K562 (cell line): ENCODE measurements around the gene SPAG9. TPM values are rescaled to one million over a fixed set of nuclear protein-coding genes. Genes with fewer than 3 reads are reported as not detected.

ENCODE experiments used
- ATAC-seq: fragments of 200-7000 bp; cut with Tn5 transposase; 3 replicates; pipeline ENCODE4 v1.9.1; 2020; ENCODE audit warnings: moderate library complexity
- BruUV-seq: library from RNA; stranded (reverse); fragments of 400-500 nt; replicated peaks from 2 replicates; lab custom pipeline; 2021; lab: Mats Ljungman, UMichigan
- CTCF ChIA-PET: fragments of 300-600 bp; formaldehyde crosslinking; extraction: SDS; loops from one replicate; lab custom pipeline; 2021; ENCODE audit warnings: low intra/inter-chr PET ratio; lab: Yijun Ruan, JAX
- POLR2A ChIA-PET: fragments of 300-600, 350-650 bp; sonication (Branson Sonifier 250); formaldehyde crosslinking; extraction: SDS; loops from one replicate; lab custom pipeline; 2021; ENCODE audit warnings: antibody characterized with exemption, inconsistent platforms; lab: Yijun Ruan, JAX
- DNase-seq, 4 experiments: peaks; one replicate each; pipeline versions ENCODE4 v3.0.0 to v3.0.0-alpha.2; 2011 to 2018; ENCODE audit warnings: low spot score in 3 of 4, mixed read lengths in 3 of 4; ENCODE audit errors: extremely low read depth in 1 of 4
- FAIRE-seq: peaks from 2 replicates; lab custom pipeline; 2011; peaks lifted over from hg19 to GRCh38; lab: Jason Lieb, UNC
- H2AFZ ChIP-seq: 2 replicates; pipeline ENCODE4 v1.6.0; 2011; ENCODE audit warnings: low read depth, low read length, control low read depth, inconsistent platforms
- H3K27ac ChIP-seq: fragments of 200-600 bp; 3 replicates; pipeline ENCODE4 v1.8.0; 2011; ENCODE audit warnings: low read depth, mild to moderate bottlenecking, control low read depth, inconsistent platforms, low read length, moderate library complexity, mixed read lengths; ENCODE audit errors: extremely low read depth
- H3K27me3 ChIP-seq, 2 experiments: fragments of 300-600 bp in 1 of 2; 2 replicates in 1 of 2; 3 replicates in 1 of 2; pipeline versions ENCODE4 v1.6.0 to v1.8.0; 2011; ENCODE audit warnings: inconsistent platforms in 2 of 2, low read length in 2 of 2, mild to moderate bottlenecking in 1 of 2, mixed read lengths in 1 of 2, moderate library complexity in 1 of 2; ENCODE audit not compliant: control insufficient read depth in 2 of 2, insufficient read depth in 2 of 2
- H3K36me3 ChIP-seq: fragments of 300-600 bp; 3 replicates; pipeline ENCODE4 v1.8.0; 2011; ENCODE audit warnings: mild to moderate bottlenecking, low read length, inconsistent platforms; ENCODE audit not compliant: control insufficient read depth, insufficient read depth
- H3K4me1 ChIP-seq, 2 experiments: fragments of 200-600 bp in 1 of 2; replicated peaks in 1 of 2; 2 replicates in 1 of 2; 3 replicates in 1 of 2; pipeline versions ENCODE4 v1.5.1 to v1.8.0; 2011; ENCODE audit warnings: inconsistent platforms in 2 of 2, low read length in 2 of 2, mild to moderate bottlenecking in 1 of 2, mixed read lengths in 1 of 2, moderate library complexity in 1 of 2; ENCODE audit not compliant: control insufficient read depth in 2 of 2, insufficient read depth in 2 of 2
- H3K4me2 ChIP-seq: 2 replicates; pipeline ENCODE4 v1.6.1; 2011; ENCODE audit warnings: low read length, control low read depth, inconsistent platforms, mixed read lengths; ENCODE audit not compliant: insufficient read depth
- H3K4me3 ChIP-seq: fragments of 200-600 bp; sonication (generic), shearing (Covaris generic); 2 replicates; pipeline ENCODE4 v1.5.1; 2016; ENCODE audit warnings: control low read depth, inconsistent platforms
- H3K79me2 ChIP-seq: fragments of 200-600 bp; 3 replicates; pipeline ENCODE4 v1.8.0; 2011; ENCODE audit warnings: low read length, inconsistent platforms; ENCODE audit not compliant: control insufficient read depth, insufficient read depth
- H3K9ac ChIP-seq, 2 experiments: 2 replicates each; pipeline versions ENCODE4 v1.6.0 to v1.6.1; 2011; ENCODE audit warnings: low read depth in 2 of 2, low read length in 2 of 2, control low read depth in 1 of 2, inconsistent platforms in 1 of 2, mild to moderate bottlenecking in 1 of 2, mixed read lengths in 1 of 2; ENCODE audit not compliant: insufficient read depth in 1 of 2
- H3K9me1 ChIP-seq: one replicate; pipeline ENCODE4 v1.6.0; 2011; ENCODE audit warnings: inconsistent platforms, mild to moderate bottlenecking, low read length, moderate library complexity; ENCODE audit not compliant: control insufficient read depth, insufficient read depth
- H3K9me3 ChIP-seq: replicated peaks from 2 replicates; pipeline ENCODE4 v1.5.1; 2011; ENCODE audit warnings: low read depth, low read length, inconsistent platforms; ENCODE audit not compliant: control insufficient read depth, insufficient read depth
- H4K20me1 ChIP-seq: replicated peaks from 2 replicates; pipeline ENCODE4 v1.6.1; 2011; ENCODE audit warnings: low read length, inconsistent platforms, mixed read lengths; ENCODE audit not compliant: control insufficient read depth, insufficient read depth
- ARID1B ChIP-seq: fragments of 450-650 bp; IDR thresholded peaks from 2 replicates; pipeline ENCODE4 v1.6.1; 2016; ENCODE audit warnings: antibody characterized with exemption, mild to moderate bottlenecking, inconsistent platforms
- CBX5 ChIP-seq: IDR thresholded peaks from 2 replicates; pipeline ENCODE4 v1.6.1; 2014; ENCODE audit warnings: low read depth, borderline replicate concordance
- COPS2 ChIP-seq: fragments of 450-650 bp; conservative IDR thresholded peaks from 2 replicates; pipeline ENCODE4 v1.6.1; 2016; ENCODE audit warnings: mild to moderate bottlenecking, moderate library complexity
- ETV1 ChIP-seq: fragments of 450-650 bp; conservative IDR thresholded peaks from 2 replicates; pipeline ENCODE4 v1.6.1; 2016; ENCODE audit warnings: missing genetic modification characterization, control low read depth, low read depth, missing compliant biosample characterization
- GATA2 ChIP-seq: sonication (generic); formaldehyde crosslinking; IDR thresholded peaks from 2 replicates; pipeline ENCODE4 v1.4.0; 2020; ENCODE audit warnings: mild to moderate bottlenecking, missing genetic modification reagents
- HMG20B ChIP-seq: fragments of 250-450 bp; sonication (Bioruptor Pico); IDR thresholded peaks from 2 replicates; pipeline ENCODE4 v1.5.0; 2021; ENCODE audit warnings: mild to moderate bottlenecking
- MEF2D ChIP-seq: conservative IDR thresholded peaks from 2 replicates; pipeline ENCODE4 v1.6.1; 2016; ENCODE audit warnings: low read depth, missing genetic modification characterization, missing compliant biosample characterization
- NCOA4 ChIP-seq: fragments of 450-650 bp; IDR thresholded peaks from 2 replicates; pipeline ENCODE4 v1.6.1; 2018; ENCODE audit warnings: mild to moderate bottlenecking; ENCODE audit not compliant: partially characterized antibody
- RCOR1 ChIP-seq, 2 experiments: IDR thresholded peaks; 2 replicates each; pipeline ENCODE4 v1.6.1; 2012; ENCODE audit warnings: low read depth in 2 of 2, low read length in 2 of 2, borderline replicate concordance in 1 of 2, improper control_type of control experiment in 1 of 2
- TBL1XR1 ChIP-seq, 2 experiments: IDR thresholded peaks; 2 replicates each; pipeline ENCODE4 v1.6.1; 2012; ENCODE audit warnings: improper control_type of control experiment in 2 of 2, low read length in 2 of 2, mild to moderate bottlenecking in 1 of 2
- TCF7 ChIP-seq: sonication (generic); IDR thresholded peaks from 2 replicates; pipeline ENCODE4 v1.6.1; 2016; ENCODE audit warnings: antibody characterized with exemption, borderline replicate concordance
- TRIM25 ChIP-seq: fragments of 450-650 bp; IDR thresholded peaks from 2 replicates; pipeline ENCODE4 v1.7.0; 2016; ENCODE audit warnings: borderline replicate concordance
- YY1 ChIP-seq, 3 experiments: IDR thresholded peaks; 2 replicates each; pipeline ENCODE4 v1.6.1; 2011; ENCODE audit warnings: low read length in 2 of 3, mild to moderate bottlenecking in 2 of 3, moderate library complexity in 2 of 3, borderline replicate concordance in 1 of 3, control low read depth in 1 of 3, low read depth in 1 of 3; ENCODE audit not compliant: insufficient read depth in 3 of 3, insufficient replicate concordance in 2 of 3, control insufficient read depth in 1 of 3, insufficient read length in 1 of 3; ENCODE audit errors: extremely low read depth in 1 of 3
- ZNF274 ChIP-seq: IDR thresholded peaks from 2 replicates; pipeline ENCODE4 v1.6.1; 2011; ENCODE audit warnings: low read depth, mild to moderate bottlenecking, low read length, moderate library complexity, borderline replicate concordance
- ZNF354B ChIP-seq: fragments of 250-450 bp; sonication (Bioruptor Pico); IDR thresholded peaks from 2 replicates; pipeline ENCODE4 v1.4.0; 2020
- ZNF696 ChIP-seq: fragments of 250-450 bp; sonication (Bioruptor Pico); conservative IDR thresholded peaks from 2 replicates; pipeline ENCODE4 v1.4.0; 2020; ENCODE audit warnings: mild to moderate bottlenecking, moderate library complexity
- ZNF707 ChIP-seq: fragments of 250-450 bp; sonication (Bioruptor Pico); conservative IDR thresholded peaks from 2 replicates; pipeline ENCODE4 v1.8.0; 2022; ENCODE audit warnings: inconsistent platforms, mild to moderate bottlenecking, moderate library complexity
- WGBS: fragments of 100-300 bp; shearing (Covaris generic); methylation state at CpG from one replicate; pipeline ENCODE4 v1.1.6; 2016; ENCODE audit warnings: low coverage, mixed read lengths; ENCODE audit not compliant: insufficient coverage; ENCODE audit errors: missing lambda C conversion rate; 5-methylcytosine and 5-hydroxymethylcytosine counted together
- in situ Hi-C: fragments of 300-500 bp; cut with MboI; formaldehyde crosslinking; loops from 4 replicates; pipeline ENCODE4 v1.15.0; 2018; ENCODE audit warnings: inconsistent platforms, mixed read lengths
- intact Hi-C: fragments of 100-400 bp; cut with micrococcal nuclease; formaldehyde crosslinking; loops from 2 replicates; pipeline ENCODE4 v1.14.2; 2022
- polyA plus RNA-seq, 8 experiments: library from polyadenylated mRNA; depleted of rRNA in 4 of 8; stranded (reverse) in 5 of 8; unstranded in 3 of 8; fragments of >200 nt; fragmentation: Nextera tagmentation in 2 of 8; fragmentation: Illumina TruSeq in 1 of 8; extraction: Ambion mirVana in 2 of 8; extraction: Trizol in 1 of 8; gene quantifications; 2 replicates each; pipeline versions ENCODE4 v1.2.1 to v1.2.3, GENCODE V29; 2011 to 2014; ENCODE audit warnings: inconsistent platforms in 1 of 8, missing spikeins in 1 of 8
- total RNA-seq, 7 experiments: library from RNA; depleted of rRNA in 6 of 7; stranded (reverse); fragments of >200 nt in 6 of 7; fragmentation: Illumina TruSeq in 2 of 7; extraction: Trizol in 2 of 7; gene quantifications; 2 replicates each; pipeline versions ENCODE4 v1.2.1 to v1.2.3, GENCODE V29; 2011 to 2021; ENCODE audit warnings: low replicate concordance in 1 of 7
- TF ChIP-seq, protein P1 (sequence below): fragments of 200-800 bp; sonication (Bioruptor generic); IDR thresholded peaks from 2 replicates; pipeline ENCODE4 v1.6.1; 2017; ENCODE audit warnings: missing genetic modification characterization, missing compliant biosample characterization

SPAG9 gene
- total and polyA plus RNA-seq, 9 of the 15 experiments (the other 6 are each of a cell fraction or from before 2014, with no cell fraction given): 12.2 to 99.2 (median 58.2) TPM

DNA sequence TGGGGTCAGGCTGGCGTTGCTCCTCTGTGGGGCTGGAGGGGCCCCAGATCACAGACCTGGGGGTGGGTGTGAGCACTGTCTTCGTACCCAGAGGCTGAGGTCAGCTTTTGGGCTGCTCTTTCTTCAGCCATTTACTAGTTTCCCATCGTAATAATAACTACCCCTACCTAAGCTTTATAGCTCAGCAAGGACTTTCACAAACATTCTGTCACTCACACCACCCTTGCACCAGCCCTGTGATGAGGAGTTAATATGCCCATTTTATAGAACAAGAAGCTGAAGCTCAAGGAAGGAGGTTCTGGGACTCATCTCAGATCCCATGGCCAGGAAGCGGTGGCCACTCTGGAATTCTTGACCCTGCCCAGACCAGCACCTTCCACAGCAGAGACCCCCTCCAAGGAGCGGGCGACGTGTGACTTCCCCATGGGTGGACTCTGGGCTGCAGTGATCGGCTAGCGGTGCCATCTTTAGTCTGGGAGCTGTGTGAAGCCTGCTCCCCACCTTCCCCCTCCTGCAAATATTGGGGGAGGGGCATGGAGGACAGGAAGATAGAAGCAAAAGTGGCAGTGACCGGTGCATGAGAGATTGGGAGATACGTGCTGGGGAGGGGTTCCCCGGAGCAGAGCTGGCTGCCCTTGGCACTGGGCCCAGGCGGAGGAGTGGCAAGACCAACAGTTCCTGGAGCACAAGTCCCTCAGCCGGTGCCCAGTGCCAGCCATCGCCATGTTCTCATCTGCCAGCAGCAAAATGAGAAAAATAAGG is 172.7 kb downstream of the SPAG9 start:
- Histone ChIP-seq H4K20me1 (no peaks in the 10 kb centered on the region), H3K27ac (peak overlapping the region; percentile 29; the same call in 2 of the 3 replicates), H3K4me1 (peaks cover 63 to 85% of the 10 kb centered on the region in 2 experiments), H3K36me3 (no peaks in the 10 kb centered on the region), H3K9ac (peak overlapping the region; percentile 36 to 75), H3K27me3 (no peaks in the 10 kb centered on the region), H3K9me1 (no peaks in the 10 kb centered on the region), H2AFZ (peak overlapping the region; percentile 80), H3K4me3 (no peak overlapping the region), H3K9me3 (no peaks in the 10 kb centered on the region), H3K79me2 (peaks cover 4% of the 10 kb centered on the region; the same call in 1 of the 3 replicates), H3K4me2 (peak overlapping the region; percentile 32; the same call in 1 of the 2 replicates)
- FAIRE-seq (no peak), DNase-seq (peak; percentile 18 to 53 (median 48)), ATAC-seq (no peak)
- intact Hi-C loops (no loop called here), in situ Hi-C loops (no loop called here)
- no TSS peak for BruUV-seq
- CTCF ChIA-PET: no interaction called here
- POLR2A ChIA-PET: interaction anchor here (0.6 to 13.9 kb wide), 7 partner anchors 9 to 95 kb away, joined by 3 to 207 read pairs (median 4); partner anchors contain the start of gene TOB1
- 40% methylated on average over 15 of the region's 15 CpGs for WGBS
- TF ChIP-seq RCOR1 (IDR thresholded peaks at IDR 0.05; ENCODE audit: borderline replicate concordance in 1 of 2, low read depth in 2 of 2, low read length in 2 of 2) (0 out of 4 replicates have a peak, but pooled peaks of 1 of the 2 experiments have one; percentile 18), GATA2 (peak; percentile 40; the same call in 1 of the 2 replicates), ZNF274 (no peak), HMG20B (CRISPR knock-in tag) (no peak), COPS2 (no peak), ZNF354B (CRISPR knock-in tag) (no peak), TCF7 (no peak), TBL1XR1 (IDR thresholded peaks at IDR 0.05; ENCODE audit: low read length in 2 of 2) (peak in 1 of 2 experiments; percentile 33; a peak in 1 of 4 replicates), ARID1B (0 out of 2 replicates have a peak, but pooled peaks have one; percentile 8), TRIM25 (no peak), ZNF707 (CRISPR knock-in tag) (no peak), MEF2D (tag) (0 out of 2 replicates have a peak, but pooled peaks have one; percentile 45), ETV1 (peak; percentile 53), YY1 (IDR thresholded peaks at IDR 0.05; ENCODE audit: borderline replicate concordance in 1 of 3, control insufficient read depth in 1 of 3, extremely low read depth in 1 of 3, insufficient read depth in 3 of 3, insufficient read length in 1 of 3, insufficient replicate concordance in 2 of 3, low read depth in 1 of 3, low read length in 2 of 3) (peak in 1 of 3 experiments; percentile 21), NCOA4 (no peak), CBX5 (no peak), ZNF696 (CRISPR knock-in tag) (no peak)
- TF ChIP-seq, protein P1, sequence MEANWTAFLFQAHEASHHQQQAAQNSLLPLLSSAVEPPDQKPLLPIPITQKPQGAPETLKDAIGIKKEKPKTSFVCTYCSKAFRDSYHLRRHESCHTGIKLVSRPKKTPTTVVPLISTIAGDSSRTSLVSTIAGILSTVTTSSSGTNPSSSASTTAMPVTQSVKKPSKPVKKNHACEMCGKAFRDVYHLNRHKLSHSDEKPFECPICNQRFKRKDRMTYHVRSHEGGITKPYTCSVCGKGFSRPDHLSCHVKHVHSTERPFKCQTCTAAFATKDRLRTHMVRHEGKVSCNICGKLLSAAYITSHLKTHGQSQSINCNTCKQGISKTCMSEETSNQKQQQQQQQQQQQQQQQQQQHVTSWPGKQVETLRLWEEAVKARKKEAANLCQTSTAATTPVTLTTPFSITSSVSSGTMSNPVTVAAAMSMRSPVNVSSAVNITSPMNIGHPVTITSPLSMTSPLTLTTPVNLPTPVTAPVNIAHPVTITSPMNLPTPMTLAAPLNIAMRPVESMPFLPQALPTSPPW (CRISPR knock-in tag): peak; percentile 72
